ENCODE results near the gene SMARCC2.
A peak's percentile ranks its signal among the peaks of the same experiment; 100 is the strongest.
"Not testable (repeated sequence)": the region's sequence is repeated elsewhere in the genome, so short reads cannot be mapped to it uniquely, and the experiment has no call there.

SMARCC2 gene

GRCh38 chr12:56162468-56163290, 26.6 kb downstream of the SMARCC2 start:
- DNase-seq, result no peak

DNA sequence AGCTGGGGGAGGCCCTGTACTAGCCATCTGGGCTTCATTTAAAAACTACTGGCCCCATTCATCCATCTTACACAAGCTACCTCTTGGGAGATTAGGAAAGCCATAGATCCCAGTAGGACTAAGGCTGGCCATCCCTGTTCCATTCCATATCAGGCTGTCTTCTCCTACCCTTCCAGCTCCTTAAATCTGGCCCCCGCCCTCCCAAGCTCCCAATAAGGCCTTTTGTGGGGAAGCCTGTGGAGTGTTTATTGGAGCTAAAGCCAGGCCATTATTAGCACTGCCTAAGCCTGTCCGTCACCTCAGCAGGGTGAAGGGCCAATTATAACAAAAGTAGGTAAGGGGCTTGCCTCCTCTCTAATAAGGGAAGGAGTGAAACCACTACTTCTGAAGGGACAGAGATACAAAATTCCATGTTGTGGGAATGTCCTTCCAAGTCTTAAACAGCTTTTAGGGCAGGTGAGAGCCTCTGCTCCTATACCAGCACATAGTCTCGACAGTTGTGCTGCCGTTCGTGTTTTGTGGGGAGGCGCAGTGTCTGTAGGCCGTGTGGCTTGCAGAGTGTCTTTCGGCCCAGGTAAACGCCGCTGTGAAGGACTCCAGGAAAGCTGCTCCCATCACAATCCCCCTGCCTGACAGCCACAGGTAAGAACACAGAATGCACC, 27.5 kb downstream of the SMARCC2 start:
- DNase-seq, result no peak

DNA sequence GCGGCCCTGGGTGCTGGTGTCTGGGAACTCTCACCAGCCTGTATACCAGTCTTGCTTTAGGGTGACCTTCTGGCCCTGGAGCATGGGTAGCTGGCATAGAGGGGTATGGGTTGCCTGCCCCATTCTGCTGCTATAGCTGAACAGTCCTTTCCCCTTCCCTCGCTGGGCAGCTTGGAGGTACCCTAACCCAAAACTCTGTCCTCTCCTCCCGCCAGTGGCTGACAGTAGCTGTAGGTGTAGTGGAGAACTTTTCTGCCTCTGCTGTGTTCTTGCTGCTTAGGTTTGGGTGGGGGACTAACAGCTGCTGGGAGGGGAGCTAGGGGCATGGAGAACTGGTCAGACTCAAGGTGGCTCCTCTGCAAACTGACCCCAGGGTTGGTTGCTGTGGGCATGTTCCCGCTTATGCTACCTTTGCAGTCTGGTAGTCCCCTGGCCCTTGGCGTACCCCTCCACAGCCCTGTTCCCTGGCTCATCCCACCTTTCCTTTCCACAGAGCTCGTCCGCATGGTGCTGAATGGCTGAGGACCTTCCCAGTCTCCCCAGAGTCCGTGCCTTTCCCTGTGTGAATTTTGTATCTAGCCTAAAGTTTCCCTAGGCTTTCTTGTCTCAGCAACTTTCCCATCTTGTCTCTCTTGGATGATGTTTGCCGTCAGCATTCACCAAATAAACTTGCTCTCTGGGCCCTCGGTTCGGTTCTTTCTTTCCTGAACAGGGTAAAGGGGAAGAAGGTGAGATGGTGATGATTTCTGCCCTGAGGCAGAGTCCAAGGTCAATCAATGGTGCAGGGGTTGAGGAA, 28.2 kb downstream of the SMARCC2 start:
- DNase-seq, result no peak

GRCh38 chr12:56160193-56160763, 29.0 kb downstream of the SMARCC2 start:
- DNase-seq, result no peak

DNA sequence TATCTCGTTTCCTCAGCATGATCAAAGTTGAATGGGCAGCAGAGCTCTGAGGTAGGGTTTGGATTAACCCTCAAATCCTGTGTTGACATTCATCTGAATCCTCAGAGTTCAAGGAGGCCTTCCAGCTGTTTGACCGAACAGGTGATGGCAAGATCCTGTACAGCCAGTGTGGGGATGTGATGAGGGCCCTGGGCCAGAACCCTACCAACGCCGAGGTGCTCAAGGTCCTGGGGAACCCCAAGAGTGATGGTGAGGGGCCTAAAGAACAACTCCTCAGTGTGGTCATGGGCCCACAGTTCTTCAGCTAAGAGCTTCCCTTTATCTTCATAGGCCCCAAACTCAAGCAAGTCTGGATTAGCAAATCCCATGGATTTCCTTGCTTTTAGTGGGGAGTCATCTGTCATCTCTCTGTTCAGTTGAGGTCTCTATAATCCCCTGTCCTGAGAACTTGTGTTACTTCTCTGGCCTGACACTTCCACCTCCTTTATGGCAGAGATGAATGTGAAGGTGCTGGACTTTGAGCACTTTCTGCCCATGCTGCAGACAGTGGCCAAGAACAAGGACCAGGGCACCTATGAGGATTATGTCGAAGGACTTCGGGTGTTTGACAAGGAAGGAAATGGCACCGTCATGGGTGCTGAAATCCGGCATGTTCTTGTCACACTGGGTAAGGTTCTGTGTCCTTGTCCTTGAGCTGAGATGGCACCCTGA, 29.6 kb downstream of the SMARCC2 start:
- no peak for DNase-seq

- peak; percentile 17 for DNase-seq
Observed at GRCh38 chr12:56158926-56159461, 30.3 kb downstream of the SMARCC2 start.

DNA sequence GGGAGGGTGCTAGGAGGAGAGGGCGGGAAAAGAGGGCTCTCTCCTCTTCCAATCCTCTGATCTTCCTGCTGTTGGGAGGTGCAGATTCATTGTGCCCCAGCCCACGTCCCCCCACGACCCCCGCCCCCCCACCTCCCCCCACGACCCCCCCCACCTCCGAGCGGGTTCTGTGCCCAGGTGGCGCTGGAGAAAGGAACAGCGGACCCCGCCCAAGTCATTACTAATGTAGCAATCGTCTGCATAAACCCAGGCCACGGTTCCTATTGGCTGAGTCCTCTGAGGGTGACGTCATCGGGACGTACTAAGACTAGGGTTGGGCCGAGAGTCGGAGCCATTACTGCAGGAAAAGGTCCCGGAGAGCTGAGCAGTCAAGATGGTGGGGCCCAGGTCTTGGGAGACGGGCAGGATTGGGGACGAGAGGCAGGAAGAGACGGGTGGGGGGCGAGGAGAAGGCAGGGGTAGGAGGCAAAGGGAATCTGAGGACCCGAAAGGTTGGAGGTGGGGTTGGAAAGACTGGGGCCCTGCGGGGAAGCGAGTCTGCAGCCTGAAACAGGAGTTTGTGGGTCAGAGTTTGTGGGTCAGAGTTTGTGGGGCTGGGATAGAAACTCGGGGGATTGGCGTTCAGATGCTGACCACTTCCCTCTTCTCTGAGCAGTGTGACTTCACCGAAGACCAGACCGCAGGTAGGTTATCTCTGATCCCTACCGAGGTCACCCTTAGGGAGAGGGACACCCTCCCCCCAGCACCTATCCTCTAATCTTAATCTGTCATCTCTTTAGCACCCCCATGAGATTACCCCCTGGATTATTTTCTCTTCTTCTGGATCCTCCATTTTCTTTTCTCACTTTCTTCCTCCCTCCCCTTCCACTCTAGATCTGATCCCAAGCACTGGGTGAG, 31.0 kb downstream of the SMARCC2 start, which contains the start of gene MYL6:
TSS of gene MYL6 (plus strand) at position 331 of the 897 bp plus-strand sequence. CDS start at position 374, 43 bp downstream.
- peak; percentile 86 for DNase-seq

DNA sequence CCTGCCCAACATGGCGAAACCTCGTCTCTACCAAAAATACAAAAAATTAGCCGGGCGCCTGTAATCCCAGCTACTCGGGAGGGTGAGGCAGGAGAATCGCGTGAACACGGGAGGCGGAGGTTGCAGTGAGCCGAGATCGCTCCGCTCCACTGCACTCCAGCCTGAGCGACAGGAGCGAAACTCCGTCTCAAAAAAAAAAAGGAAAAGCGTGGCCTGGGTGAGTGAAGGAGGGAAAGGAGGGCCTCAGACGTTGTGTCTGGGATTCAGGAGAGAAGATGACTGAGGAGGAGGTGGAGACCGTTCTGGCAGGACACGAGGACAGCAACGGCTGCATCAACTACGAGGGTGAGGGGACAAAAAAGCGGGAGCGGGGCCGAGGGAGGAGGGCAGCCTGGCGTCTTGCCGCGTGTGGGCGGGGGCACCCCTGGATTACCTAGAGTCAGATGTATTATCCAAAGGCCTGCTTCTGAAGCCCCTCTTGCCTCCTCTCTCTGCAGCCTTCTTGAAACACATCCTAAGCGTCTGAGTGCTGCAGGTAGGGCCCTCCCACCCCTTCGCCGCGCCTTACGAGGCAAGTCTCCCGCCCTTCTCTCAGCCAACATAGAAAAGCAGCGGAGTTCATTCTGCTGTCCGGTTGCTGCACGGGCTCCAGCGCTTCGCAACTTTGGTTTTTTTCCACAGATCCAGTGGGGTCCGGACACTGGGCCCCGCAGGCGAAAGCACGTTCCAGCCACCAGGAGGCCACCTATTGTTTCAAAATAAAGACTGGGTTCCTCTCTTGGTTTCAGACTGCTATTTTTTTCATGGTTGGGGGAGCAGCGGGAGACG, 31.9 kb downstream of the SMARCC2 start:
- peak; percentile 76 for DNase-seq

GRCh38 chr12:56156464-56157200, 32.7 kb downstream of the SMARCC2 start:
- not testable (repeated sequence) for DNase-seq

GRCh38 chr12:56155256-56155845, 33.9 kb downstream of the SMARCC2 start:
- DNase-seq, result no peak

DNA sequence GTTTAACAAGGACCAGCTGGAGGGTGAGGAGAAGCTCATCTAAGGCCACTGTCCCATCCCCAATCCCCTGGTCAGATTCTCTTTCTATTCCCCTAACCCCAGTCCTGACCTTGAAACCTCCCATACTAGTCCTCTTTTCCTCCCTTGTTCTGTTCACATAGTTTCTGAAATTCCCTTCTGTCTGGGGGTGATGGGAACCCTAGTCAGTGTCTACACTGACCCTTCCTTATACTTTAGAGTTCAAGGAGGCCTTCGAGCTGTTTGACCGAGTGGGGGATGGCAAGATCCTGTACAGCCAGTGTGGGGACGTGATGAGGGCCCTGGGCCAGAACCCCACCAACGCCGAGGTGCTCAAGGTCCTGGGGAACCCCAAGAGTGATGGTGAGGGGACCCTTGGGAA, 34.5 kb downstream of the SMARCC2 start:
- no peak for DNase-seq

DNA sequence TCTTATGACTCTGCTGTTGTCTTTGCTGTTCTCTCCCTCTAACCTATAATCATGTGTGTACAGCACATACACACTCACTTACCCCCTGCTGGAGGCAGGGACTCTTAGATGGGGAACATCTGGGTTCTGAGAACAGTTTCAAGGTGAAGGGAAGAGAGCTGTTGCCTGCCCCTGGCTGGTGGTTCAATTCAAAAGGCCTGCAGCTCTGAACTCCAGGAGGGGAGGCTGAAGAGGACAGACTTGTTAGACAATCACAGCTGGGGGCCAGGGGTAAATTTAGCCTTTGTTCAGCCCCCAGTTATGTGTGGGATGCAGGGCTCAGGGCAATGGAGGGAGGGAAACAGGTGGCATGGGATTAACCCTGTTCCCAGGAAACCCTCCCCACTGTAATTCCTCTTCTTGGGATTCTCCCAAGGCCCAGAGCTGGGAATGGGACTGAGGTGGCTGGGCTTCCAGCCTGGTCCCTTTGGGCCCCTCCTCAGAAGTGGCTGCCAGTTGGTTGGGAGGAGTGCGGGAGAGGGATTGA, 35.0 kb downstream of the SMARCC2 start:
- no peak for DNase-seq

DNA sequence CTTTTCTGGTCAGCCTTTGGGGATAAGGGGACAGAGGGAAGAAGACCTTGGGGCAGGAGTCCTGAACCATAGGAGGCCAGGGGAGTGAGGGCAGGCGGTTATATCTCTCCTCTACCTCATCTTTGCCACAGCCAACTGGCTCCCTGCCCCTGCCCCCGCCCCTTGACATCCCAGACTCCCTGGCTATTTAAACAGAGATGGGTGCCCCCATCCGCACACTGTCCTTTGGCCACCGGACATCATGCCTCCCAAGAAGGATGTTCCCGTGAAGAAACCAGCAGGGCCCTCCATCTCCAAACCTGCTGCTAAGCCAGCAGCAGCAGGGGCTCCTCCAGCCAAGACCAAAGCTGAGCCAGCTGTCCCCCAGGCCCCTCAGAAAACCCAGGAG, 35.6 kb downstream of the SMARCC2 start:
- DNase-seq, result no peak

GRCh38 chr12:56152756-56153677, 36.3 kb downstream of the SMARCC2 start:
- no peak for DNase-seq

GRCh38 chr12:56152132-56152755, 37.0 kb downstream of the SMARCC2 start, which contains the start of gene MYL6B:
MYL6B (plus strand) TSS chr12:56152587; CDS start chr12:56153919, 1,332 bp downstream.
- peak; percentile 59 for DNase-seq

DNA sequence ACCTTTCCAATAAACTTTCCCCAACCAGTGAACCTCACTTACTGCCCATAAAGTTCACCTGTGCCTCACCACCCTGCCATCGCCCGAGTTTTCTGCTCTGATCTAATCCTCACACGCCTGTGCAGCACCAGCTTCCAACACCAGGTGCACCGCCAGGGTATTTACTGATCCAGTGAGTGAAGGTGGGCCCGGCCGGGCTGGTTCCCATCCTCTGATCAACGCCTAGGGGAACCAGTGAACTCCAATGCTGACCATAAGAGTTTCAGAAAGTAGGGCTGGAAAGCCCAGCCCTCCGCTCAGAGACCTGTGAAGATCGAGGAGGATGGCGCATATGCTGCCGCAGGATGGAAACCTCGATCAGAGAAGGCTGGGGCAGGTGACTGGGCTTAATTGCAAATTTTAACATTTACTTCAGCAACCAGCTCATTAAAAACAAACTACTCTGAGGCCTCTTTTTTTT, 37.6 kb downstream of the SMARCC2 start:
- peak; percentile 27 for DNase-seq

GRCh38 chr12:56150563-56150962, 38.7 kb downstream of the SMARCC2 start:
- DNase-seq, result peak; percentile 16

Measured in DMS79 treated with DMSO at 0.1 percent for 48 hours (cell line).